ENCODE measurements around the gene SMARCC2. TPM values are rescaled to one million over a fixed set of nuclear protein-coding genes. Genes with fewer than 3 reads are reported as not detected.

SMARCC2 gene
- total RNA-seq, 1 donor from 2014 or later, result 136 TPM

GRCh38 chr12:56186957-56187356 lies 2.3 kb downstream of the SMARCC2 start:
- no peak overlapping the region for H3K27ac Mint-ChIP-seq
- H3K4me3 Mint-ChIP-seq (ENCODE audit: low read depth), result peak overlapping the region; percentile 61
- H3K27me3 Mint-ChIP-seq (ENCODE audit: low read depth), result no peaks in the 10 kb centered on the region
- no peaks in the 10 kb centered on the region for H3K9me3 Mint-ChIP-seq
- H3K36me3 Mint-ChIP-seq (ENCODE audit: low read depth), result peaks cover 55% of the 10 kb centered on the region
- DNase-seq (ENCODE audit: low spot score), result no peak
- peaks cover 25% of the 10 kb centered on the region for H3K4me1 Mint-ChIP-seq (ENCODE audit: low read depth)
- intact Hi-C loops (cut with micrococcal nuclease), result no loop called here

GRCh38 chr12:56178347-56178746 lies 10.9 kb downstream of the SMARCC2 start:
- DNase-seq (ENCODE audit: low spot score), result no peak
- Mint-ChIP-seq H3K36me3 (ENCODE audit: low read depth) (peaks cover 78% of the 10 kb centered on the region), H3K27me3 (ENCODE audit: low read depth) (no peaks in the 10 kb centered on the region), H3K4me1 (ENCODE audit: low read depth) (no peaks in the 10 kb centered on the region), H3K27ac (no peak overlapping the region), H3K4me3 (ENCODE audit: low read depth) (no peak overlapping the region), H3K9me3 (no peaks in the 10 kb centered on the region)
- intact Hi-C loops (cut with micrococcal nuclease), result no loop called here

DNA sequence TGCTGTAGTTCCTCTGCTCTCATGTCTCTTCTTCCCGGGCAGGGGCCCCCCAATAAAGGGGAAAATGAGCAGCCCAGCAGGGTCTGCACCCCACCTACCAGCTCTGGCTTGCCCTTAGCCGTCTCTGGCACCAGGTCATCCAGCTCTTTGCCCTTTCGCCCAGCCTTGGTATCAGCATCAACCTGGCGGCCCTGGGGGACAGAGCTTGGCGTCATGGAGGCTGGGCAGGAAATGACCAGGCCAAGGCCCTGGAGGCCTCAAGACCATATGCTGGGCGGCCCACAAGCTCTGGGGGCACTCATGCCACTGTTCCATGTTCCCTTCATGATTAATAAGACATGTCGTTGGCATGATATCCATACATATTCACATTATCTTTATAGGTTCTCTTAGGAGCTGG lies 16.4 kb downstream of the SMARCC2 start:
- DNase-seq (ENCODE audit: low spot score), result no peak
- Mint-ChIP-seq H3K9me3 (no peaks in the 10 kb centered on the region), H3K27ac (no peak overlapping the region), H3K4me3 (ENCODE audit: low read depth) (no peak overlapping the region), H3K27me3 (ENCODE audit: low read depth) (no peaks in the 10 kb centered on the region), H3K36me3 (ENCODE audit: low read depth) (peaks cover 83% of the 10 kb centered on the region), H3K4me1 (ENCODE audit: low read depth) (no peaks in the 10 kb centered on the region)
- intact Hi-C loops (cut with micrococcal nuclease), result no loop called here

- Mint-ChIP-seq H3K36me3 (ENCODE audit: low read depth) (peaks cover 77% of the 10 kb centered on the region), H3K4me3 (ENCODE audit: low read depth) (no peak overlapping the region), H3K4me1 (ENCODE audit: low read depth) (peaks cover 3% of the 10 kb centered on the region), H3K9me3 (no peaks in the 10 kb centered on the region), H3K27me3 (ENCODE audit: low read depth) (no peaks in the 10 kb centered on the region), H3K27ac (no peak overlapping the region)
- intact Hi-C loops (cut with micrococcal nuclease), result no loop called here
- no peak for DNase-seq (ENCODE audit: low spot score)
Measured at GRCh38 chr12:56169229-56169759, 20.0 kb downstream of the SMARCC2 start.

GRCh38 chr12:56165369-56165768 lies 23.9 kb downstream of the SMARCC2 start:
- Mint-ChIP-seq H3K4me1 (ENCODE audit: low read depth) (peaks cover 18% of the 10 kb centered on the region), H3K36me3 (ENCODE audit: low read depth) (peaks cover 79% of the 10 kb centered on the region), H3K9me3 (no peaks in the 10 kb centered on the region), H3K27me3 (ENCODE audit: low read depth) (no peaks in the 10 kb centered on the region), H3K4me3 (ENCODE audit: low read depth) (no peak overlapping the region), H3K27ac (no peak overlapping the region)
- DNase-seq (ENCODE audit: low spot score), result no peak
- intact Hi-C loops (cut with micrococcal nuclease), result no loop called here

- H3K27me3 Mint-ChIP-seq (ENCODE audit: low read depth), result no peaks in the 10 kb centered on the region
- intact Hi-C loops (cut with micrococcal nuclease), result no loop called here
- DNase-seq (ENCODE audit: low spot score), result no peak
- peaks cover 79% of the 10 kb centered on the region for H3K36me3 Mint-ChIP-seq (ENCODE audit: low read depth)
- no peak overlapping the region for H3K27ac Mint-ChIP-seq
- no peak overlapping the region for H3K4me3 Mint-ChIP-seq (ENCODE audit: low read depth)
- no peaks in the 10 kb centered on the region for H3K9me3 Mint-ChIP-seq
- peaks cover 27% of the 10 kb centered on the region for H3K4me1 Mint-ChIP-seq (ENCODE audit: low read depth)
Measured at GRCh38 chr12:56164345-56164729, 24.9 kb downstream of the SMARCC2 start.

DNA sequence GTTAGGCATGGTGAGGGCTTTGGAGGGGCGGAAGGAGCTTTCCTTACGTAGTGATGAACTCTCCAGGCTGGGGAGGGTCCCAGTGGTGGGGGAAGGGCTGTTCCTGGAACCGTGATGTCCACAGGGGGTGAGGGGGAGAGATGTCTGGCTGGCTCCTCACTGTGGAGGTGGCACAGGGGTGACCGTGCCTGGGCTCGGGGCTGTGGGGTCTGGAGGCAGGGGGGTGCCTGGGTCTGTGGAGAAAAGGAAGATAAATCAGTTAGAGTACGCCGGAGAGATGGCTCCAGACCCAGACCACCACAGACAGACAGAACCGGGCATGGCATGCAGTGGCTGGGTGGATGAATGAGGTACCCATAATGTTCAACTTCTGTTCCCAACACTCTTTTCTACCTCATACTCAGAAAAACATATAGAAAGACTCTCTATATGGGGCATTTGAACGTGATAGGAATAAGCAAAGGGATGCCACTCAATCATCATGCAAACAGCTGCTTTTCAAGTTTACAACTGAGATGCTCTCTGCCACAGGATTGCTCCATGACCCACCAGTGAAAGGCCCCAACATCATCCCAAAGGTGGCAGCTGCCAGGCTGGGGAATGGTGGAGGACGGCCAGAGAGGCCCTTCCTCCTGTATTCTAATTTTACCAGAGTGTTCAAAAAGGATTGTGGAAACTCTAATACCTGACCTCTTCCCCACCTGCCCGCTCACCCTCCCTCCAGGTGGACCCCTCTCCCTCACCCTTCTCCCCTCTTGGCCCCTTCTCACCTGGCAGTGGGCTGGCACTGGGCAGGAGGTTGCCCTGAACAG lies 25.5 kb downstream of the SMARCC2 start:
- no peak for DNase-seq (ENCODE audit: low spot score)
- Mint-ChIP-seq H3K4me3 (ENCODE audit: low read depth) (no peak overlapping the region), H3K4me1 (ENCODE audit: low read depth) (peaks cover 33% of the 10 kb centered on the region), H3K9me3 (no peaks in the 10 kb centered on the region), H3K27ac (peak overlapping the region; percentile 30), H3K27me3 (ENCODE audit: low read depth) (no peaks in the 10 kb centered on the region), H3K36me3 (ENCODE audit: low read depth) (peaks cover 81% of the 10 kb centered on the region)
- intact Hi-C loops (cut with micrococcal nuclease), result no loop called here

GRCh38 chr12:56162468-56163290 lies 26.6 kb downstream of the SMARCC2 start:
- intact Hi-C loops (cut with micrococcal nuclease), result no loop called here
- DNase-seq (ENCODE audit: low spot score), result no peak
- H3K27me3 Mint-ChIP-seq (ENCODE audit: low read depth), result no peaks in the 10 kb centered on the region
- no peaks in the 10 kb centered on the region for H3K9me3 Mint-ChIP-seq
- no peak overlapping the region for H3K27ac Mint-ChIP-seq
- H3K4me3 Mint-ChIP-seq (ENCODE audit: low read depth), result no peak overlapping the region
- peaks cover 81% of the 10 kb centered on the region for H3K36me3 Mint-ChIP-seq (ENCODE audit: low read depth)
- peaks cover 33% of the 10 kb centered on the region for H3K4me1 Mint-ChIP-seq (ENCODE audit: low read depth)

GRCh38 chr12:56161690-56162351 lies 27.5 kb downstream of the SMARCC2 start:
- no peaks in the 10 kb centered on the region for H3K9me3 Mint-ChIP-seq
- DNase-seq (ENCODE audit: low spot score), result no peak
- H3K27me3 Mint-ChIP-seq (ENCODE audit: low read depth), result no peaks in the 10 kb centered on the region
- peaks cover 35% of the 10 kb centered on the region for H3K4me1 Mint-ChIP-seq (ENCODE audit: low read depth)
- intact Hi-C loops (cut with micrococcal nuclease), result no loop called here
- peak overlapping the region; percentile 97 for H3K4me3 Mint-ChIP-seq (ENCODE audit: low read depth)
- peaks cover 81% of the 10 kb centered on the region for H3K36me3 Mint-ChIP-seq (ENCODE audit: low read depth)
- peak overlapping the region; percentile 63 for H3K27ac Mint-ChIP-seq

- Mint-ChIP-seq H3K27ac (peak overlapping the region; percentile 86), H3K27me3 (ENCODE audit: low read depth) (no peaks in the 10 kb centered on the region), H3K4me1 (ENCODE audit: low read depth) (peaks cover 35% of the 10 kb centered on the region), H3K4me3 (ENCODE audit: low read depth) (peak overlapping the region; percentile 97), H3K9me3 (no peaks in the 10 kb centered on the region), H3K36me3 (ENCODE audit: low read depth) (peaks cover 81% of the 10 kb centered on the region)
- intact Hi-C loops (cut with micrococcal nuclease), result no loop called here
- no peak for DNase-seq (ENCODE audit: low spot score)
Measured at GRCh38 chr12:56160894-56161689, 28.2 kb downstream of the SMARCC2 start.

- no peaks in the 10 kb centered on the region for H3K9me3 Mint-ChIP-seq
- DNase-seq (ENCODE audit: low spot score), result peak; percentile 50
- H3K4me3 Mint-ChIP-seq (ENCODE audit: low read depth), result peak overlapping the region; percentile 97
- peaks cover 40% of the 10 kb centered on the region for H3K4me1 Mint-ChIP-seq (ENCODE audit: low read depth)
- H3K27me3 Mint-ChIP-seq (ENCODE audit: low read depth), result no peaks in the 10 kb centered on the region
- H3K27ac Mint-ChIP-seq, result peak overlapping the region; percentile 86
- peaks cover 81% of the 10 kb centered on the region for H3K36me3 Mint-ChIP-seq (ENCODE audit: low read depth)
- intact Hi-C loops (cut with micrococcal nuclease), result no loop called here
Measured at GRCh38 chr12:56160193-56160763, 29.0 kb downstream of the SMARCC2 start.
